ENCODE data around the gene DLG3. TPM values are rescaled to one million over a fixed set of nuclear protein-coding genes. Genes with fewer than 3 reads are reported as not detected.

The DLG3 gene
- total RNA-seq, 1 experiment from 2014 or later = 48.4 TPM

DNA sequence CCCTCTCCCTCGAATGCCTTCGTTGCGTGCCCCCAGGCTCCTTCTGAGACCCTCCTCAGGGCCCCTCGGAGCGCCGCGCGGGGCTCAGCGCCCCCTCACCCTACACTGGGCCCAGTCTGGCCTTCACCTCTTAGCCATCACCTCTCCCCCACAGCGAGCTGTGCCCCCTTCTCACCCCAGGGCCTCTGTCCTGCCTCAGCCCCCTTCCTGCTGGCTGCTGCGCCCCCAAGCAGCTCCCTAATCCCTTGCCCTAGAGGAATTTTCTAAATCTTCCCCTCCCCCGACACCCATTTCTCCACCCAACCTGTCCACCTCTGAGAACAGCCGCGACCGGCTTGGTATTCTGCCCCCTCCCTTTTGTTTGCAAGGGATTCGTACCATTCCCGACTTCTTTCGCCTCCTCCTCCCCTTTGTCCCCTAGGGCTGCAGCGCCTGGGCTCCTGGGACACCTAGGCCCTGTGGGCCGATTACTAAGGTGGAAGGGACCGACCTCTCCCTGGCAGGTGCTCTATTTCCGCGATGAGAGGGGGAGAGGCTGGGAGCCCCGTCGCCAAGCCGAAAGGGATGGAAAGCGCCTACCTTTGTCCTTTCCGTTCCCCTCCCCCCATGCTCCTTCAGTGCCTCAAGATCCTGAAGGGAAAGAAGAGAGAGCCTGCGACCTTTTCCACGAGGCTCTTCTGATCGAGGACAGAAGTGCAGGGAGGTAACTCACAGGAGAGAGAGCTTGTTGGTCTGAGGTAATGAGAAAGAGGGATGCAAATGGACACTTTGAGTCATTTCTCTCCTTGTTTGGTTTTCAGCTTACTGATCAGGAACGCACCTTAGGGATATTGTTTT lies 10.9 kb downstream of the DLG3 start:
- H3K27ac ChIP-seq (ENCODE audit: low read depth, low read length) = peak overlapping the region; percentile 90
- H3K4me2 ChIP-seq (ENCODE audit: low read length) = peak overlapping the region; percentile 83
- no peaks in the 10 kb centered on the region for H3K27me3 ChIP-seq (ENCODE audit: insufficient read depth, low read length)
- H3K9ac ChIP-seq (ENCODE audit: low read length) = peak overlapping the region; percentile 81
- no peaks in the 10 kb centered on the region for H4K20me1 ChIP-seq (ENCODE audit: insufficient read depth)
- ATAC-seq (peak; percentile 11), DNase-seq (ENCODE audit: low read depth, low spot score) (no peak)
- peak overlapping the region; percentile 67 to 73 for H3K4me3 ChIP-seq (replicated peaks in 1 of 2; ENCODE audit: low read depth in 1 of 2, low read length in 2 of 2)
- ChIA-PET CTCF (interaction anchor here (1.0 kb wide), 1 partner anchor 98 kb away, joined by 4 read pairs; no protein-coding TSS in a partner anchor), POLR2A (no interaction called here), RAD21 (ENCODE audit: low non-redundant PET in 1 of 2, low total read pairs in 2 of 2, uncharacterized antibody in 2 of 2, unreplicated experiment in 2 of 2) (interaction anchor here (0.7 to 1.5 kb wide), 2 partner anchors 208 to 209 kb away, joined by 3 read pairs; no protein-coding TSS in a partner anchor)
- TF ChIP-seq ZNF274 (IDR thresholded peaks at IDR 0.05; ENCODE audit: low read depth, low read length) (no peak), ZFX (IDR thresholded peaks at IDR 0.05) (peak; percentile 36; the same call in 1 of the 2 replicates)
- H2AFZ ChIP-seq (ENCODE audit: low read depth, low read length, poor library complexity, severe bottlenecking) = no peak overlapping the region
- H3K79me2 ChIP-seq (ENCODE audit: insufficient read depth, low read length) = peaks cover 20% of the 10 kb centered on the region
- no peaks in the 10 kb centered on the region for H3K9me3 ChIP-seq (ENCODE audit: control insufficient read depth in 1 of 2, insufficient read depth in 1 of 2, low read depth in 1 of 2, low read length in 2 of 2)
- peaks cover 10 to 32% of the 10 kb centered on the region in 2 experiments for H3K4me1 ChIP-seq (ENCODE audit: control insufficient read depth in 1 of 2, insufficient read depth in 2 of 2, low read length in 2 of 2)
- 0 out of 4 replicates have a peak, but pooled peaks cover 0 to 4% of the 10 kb centered on the region in 2 experiments for H3K36me3 ChIP-seq (ENCODE audit: control insufficient read depth in 1 of 2, insufficient read depth in 2 of 2, low read length in 2 of 2)
- intact Hi-C loops (cut with micrococcal nuclease) = loop anchor here (2.0 to 10.0 kb wide), 2 partner anchors 21 to 309 kb away; no protein-coding TSS in a partner anchor
- BruUV-seq (replicated peaks) = no TSS peak
- no peaks in the 10 kb centered on the region for H3K9me2 ChIP-seq (ENCODE audit: insufficient read depth)

DNA sequence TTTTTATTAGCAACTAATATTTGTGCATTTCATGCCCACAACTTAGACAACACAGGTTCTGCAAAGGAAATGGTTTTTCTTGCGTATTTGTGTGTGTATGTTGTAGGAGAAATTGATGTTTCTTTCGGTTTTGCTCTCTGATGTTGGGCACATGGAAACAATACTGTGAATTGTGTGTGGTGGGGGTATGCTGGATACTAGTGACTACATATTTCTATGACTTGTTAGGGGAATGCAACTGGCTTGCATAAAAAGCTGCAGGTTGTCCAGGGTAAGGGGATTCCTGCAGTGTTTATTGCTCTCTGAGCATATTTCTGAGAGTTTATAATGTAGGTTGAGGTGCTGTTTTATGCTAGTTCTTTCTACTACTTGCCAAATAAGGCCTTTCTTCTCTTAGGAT lies 11.6 kb downstream of the DLG3 start:
- H3K9ac ChIP-seq (ENCODE audit: low read length) = peak overlapping the region; percentile 81
- intact Hi-C loops (cut with micrococcal nuclease) = loop anchor here (10.0 kb wide), 1 partner anchor 309 kb away; no protein-coding TSS in a partner anchor
- RAD21 ChIA-PET (ENCODE audit: low non-redundant PET in 1 of 2, low total read pairs in 2 of 2, uncharacterized antibody in 2 of 2, unreplicated experiment in 2 of 2) = interaction anchor here in 1 of 2 experiments (0.7 kb wide), 1 partner anchor 207 kb away, joined by 3 read pairs; no protein-coding TSS in a partner anchor

More for the DNA sequence above, 11.6 kb downstream of the DLG3 start:
- ChIA-PET CTCF (no interaction called here), POLR2A (no interaction called here)
- H3K9me2 ChIP-seq (ENCODE audit: insufficient read depth) = no peaks in the 10 kb centered on the region
- ATAC-seq = no peak
- 0 out of 4 replicates have a peak, but pooled peaks cover 0 to 4% of the 10 kb centered on the region in 2 experiments for H3K36me3 ChIP-seq (ENCODE audit: control insufficient read depth in 1 of 2, insufficient read depth in 2 of 2, low read length in 2 of 2)
- H2AFZ ChIP-seq (ENCODE audit: low read depth, low read length, poor library complexity, severe bottlenecking) = no peak overlapping the region
- H3K79me2 ChIP-seq (ENCODE audit: insufficient read depth, low read length) = peaks cover 24% of the 10 kb centered on the region
- H3K4me3 ChIP-seq (replicated peaks in 1 of 2; ENCODE audit: low read depth in 1 of 2, low read length in 2 of 2) = peak overlapping the region; percentile 67 to 73
- no peaks in the 10 kb centered on the region for H3K27me3 ChIP-seq (ENCODE audit: insufficient read depth, low read length)
- no peak for TF ChIP-seq EGR1 (IDR thresholded peaks at IDR 0.05; ENCODE audit: low read depth)
- H4K20me1 ChIP-seq (ENCODE audit: insufficient read depth) = no peaks in the 10 kb centered on the region
- no peaks in the 10 kb centered on the region for H3K9me3 ChIP-seq (ENCODE audit: control insufficient read depth in 1 of 2, insufficient read depth in 1 of 2, low read depth in 1 of 2, low read length in 2 of 2)
- H3K4me2 ChIP-seq (ENCODE audit: low read length) = peak overlapping the region; percentile 83
- no peak for DNase-seq (ENCODE audit: low read depth, low spot score)
- no peak overlapping the region; the same call in 1 of the 2 replicates for H3K27ac ChIP-seq (ENCODE audit: low read depth, low read length)
- no TSS peak for BruUV-seq (replicated peaks)
- peaks cover 10 to 32% of the 10 kb centered on the region in 2 experiments for H3K4me1 ChIP-seq (ENCODE audit: control insufficient read depth in 1 of 2, insufficient read depth in 2 of 2, low read length in 2 of 2)
